Esophagus muscularis mucosa (tissue), 4 donors: Measurements from ENCODE around the gene CALCR. TPM values are rescaled to one million over a fixed set of nuclear protein-coding genes. Genes with fewer than 3 reads are reported as not detected.

Experiments
- DNase-seq: peaks from one replicate; pipeline ENCODE4 v3.0.0-alpha.2; 2017; ENCODE audit errors: extremely low spot score
- H3K27ac ChIP-seq, 4 donors: fragments of 200-600 bp; sonication (generic); replicated peaks in 1 of 4; 1 replicate in 3 of 4; 2 replicates in 1 of 4; pipeline ENCODE4 v1.5.1; 2016 to 2019; ENCODE audit warnings: mild to moderate bottlenecking in 1 of 4
- H3K27me3 ChIP-seq, 4 donors: fragments of 200-600 bp; sonication (generic); one replicate each; pipeline versions ENCODE4 v1.5.1 to v1.6.0; 2016 to 2019
- H3K36me3 ChIP-seq, 4 donors: fragments of 200-600 bp; sonication (generic); one replicate each; pipeline ENCODE4 v1.5.1; 2016 to 2019
- H3K4me1 ChIP-seq, 4 donors: fragments of 200-600 bp; sonication (generic); one replicate each; pipeline ENCODE4 v1.5.1; 2016 to 2019
- H3K4me3 ChIP-seq, 4 donors: fragments of 200-600 bp; sonication (generic); 1 replicate in 2 of 4; 2 replicates in 2 of 4; pipeline ENCODE4 v1.5.1; 2016 to 2019; ENCODE audit warnings: mild to moderate bottlenecking in 4 of 4, moderate library complexity in 1 of 4
- H3K9me3 ChIP-seq, 4 donors: fragments of 200-600 bp; sonication (generic); 1 replicate in 3 of 4; 2 replicates in 1 of 4; pipeline ENCODE4 v1.5.1; 2016 to 2019
- EP300 ChIP-seq: sonication (generic); formaldehyde crosslinking; IDR thresholded peaks from one replicate; pipeline ENCODE4 v1.6.1; 2017; ENCODE audit warnings: antibody characterized with exemption
- POLR2A ChIP-seq: fragments of 450-650 bp; IDR thresholded peaks from one replicate; pipeline ENCODE4 v1.6.1; 2017; ENCODE audit warnings: antibody characterized with exemption, moderate library complexity, mild to moderate bottlenecking, low read depth
- POLR2AphosphoS5 ChIP-seq, 2 donors: sonication (generic); formaldehyde crosslinking; IDR thresholded peaks; one replicate each; pipeline ENCODE4 v1.6.1; 2017; ENCODE audit warnings: antibody characterized with exemption in 2 of 2
- WGBS: methylation state at CpG from one replicate; pipeline ENCODE4 v1.1.5; 2018; 5-methylcytosine and 5-hydroxymethylcytosine counted together
- intact Hi-C: fragments of 100-400 bp; cut with DNase I; formaldehyde crosslinking; loops from one replicate; pipeline ENCODE4 v1.15.1; 2023
- total RNA-seq, 4 donors: library from RNA; depleted of rRNA; stranded (reverse); fragments of >200 nt; gene quantifications; one replicate each; pipeline versions ENCODE4 v1.1.0 to v1.2.1, GENCODE V29; 2016
- TF ChIP-seq, protein P1 (sequence below), 3 experiments: fragments of 200-600 bp in 2 of 3; fragments of 450-650 bp in 1 of 3; sonication (generic) in 2 of 3; IDR thresholded peaks; one replicate each; pipeline ENCODE4 v1.5.1; 2017 to 2019; ENCODE audit warnings: antibody characterized with exemption in 3 of 3, mild to moderate bottlenecking in 2 of 3, moderate library complexity in 1 of 3

Gene CALCR
- total RNA-seq, 4 donors from 2014 or later, result 0.17 TPM; not detected in 3

DNA sequence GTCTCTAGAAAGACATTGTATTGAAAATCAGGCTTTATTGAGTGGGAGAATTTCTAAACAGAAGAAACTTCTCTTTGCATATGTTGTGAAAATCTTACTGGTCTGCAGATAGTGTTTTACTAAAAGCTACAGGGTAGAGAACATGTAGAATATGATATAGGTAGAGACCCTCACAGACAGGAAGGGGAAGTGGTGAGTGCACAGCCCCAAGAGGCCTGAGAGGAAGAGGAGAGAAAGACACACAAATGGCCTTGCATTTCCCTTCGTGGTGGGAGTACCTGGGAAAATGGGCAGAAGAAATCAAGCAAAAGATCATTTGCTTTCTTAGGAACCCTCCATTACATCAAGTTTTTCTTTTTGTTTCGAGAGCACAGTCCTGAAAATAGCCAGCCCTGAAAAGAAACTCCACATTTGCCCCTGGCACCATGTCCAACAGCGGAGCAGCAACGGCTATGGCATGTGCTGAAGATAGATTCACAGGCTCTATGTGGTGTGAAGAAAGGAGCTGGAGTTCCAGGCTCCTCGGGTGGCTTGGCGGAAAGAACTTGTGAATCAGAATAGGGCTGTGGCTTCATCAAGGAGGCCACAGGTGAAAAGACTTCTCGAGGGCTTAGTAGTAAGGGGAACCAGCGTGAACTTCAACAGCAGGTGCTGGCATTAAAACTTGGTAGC is 143.5 kb downstream of the CALCR start:
- DNase-seq, result no peak
- Histone ChIP-seq H3K9me3 (no peaks in the 10 kb centered on the region), H3K27me3 (no peaks in the 10 kb centered on the region), H3K36me3 (no peaks in the 10 kb centered on the region), H3K27ac (no peak overlapping the region), H3K4me1 (no peaks in the 10 kb centered on the region), H3K4me3 (no peak overlapping the region)
- WGBS, result 85% methylated on average over 8 of the region's 8 CpGs
- intact Hi-C loops, result no loop called here
- no peak for TF ChIP-seq POLR2A
- TF ChIP-seq POLR2AphosphoS5 (IDR thresholded peaks at IDR 0.05), result no peak
- TF ChIP-seq, protein P1, sequence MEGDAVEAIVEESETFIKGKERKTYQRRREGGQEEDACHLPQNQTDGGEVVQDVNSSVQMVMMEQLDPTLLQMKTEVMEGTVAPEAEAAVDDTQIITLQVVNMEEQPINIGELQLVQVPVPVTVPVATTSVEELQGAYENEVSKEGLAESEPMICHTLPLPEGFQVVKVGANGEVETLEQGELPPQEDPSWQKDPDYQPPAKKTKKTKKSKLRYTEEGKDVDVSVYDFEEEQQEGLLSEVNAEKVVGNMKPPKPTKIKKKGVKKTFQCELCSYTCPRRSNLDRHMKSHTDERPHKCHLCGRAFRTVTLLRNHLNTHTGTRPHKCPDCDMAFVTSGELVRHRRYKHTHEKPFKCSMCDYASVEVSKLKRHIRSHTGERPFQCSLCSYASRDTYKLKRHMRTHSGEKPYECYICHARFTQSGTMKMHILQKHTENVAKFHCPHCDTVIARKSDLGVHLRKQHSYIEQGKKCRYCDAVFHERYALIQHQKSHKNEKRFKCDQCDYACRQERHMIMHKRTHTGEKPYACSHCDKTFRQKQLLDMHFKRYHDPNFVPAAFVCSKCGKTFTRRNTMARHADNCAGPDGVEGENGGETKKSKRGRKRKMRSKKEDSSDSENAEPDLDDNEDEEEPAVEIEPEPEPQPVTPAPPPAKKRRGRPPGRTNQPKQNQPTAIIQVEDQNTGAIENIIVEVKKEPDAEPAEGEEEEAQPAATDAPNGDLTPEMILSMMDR (IDR thresholded peaks at IDR 0.05), result no peak
- no peak for TF ChIP-seq EP300

DNA sequence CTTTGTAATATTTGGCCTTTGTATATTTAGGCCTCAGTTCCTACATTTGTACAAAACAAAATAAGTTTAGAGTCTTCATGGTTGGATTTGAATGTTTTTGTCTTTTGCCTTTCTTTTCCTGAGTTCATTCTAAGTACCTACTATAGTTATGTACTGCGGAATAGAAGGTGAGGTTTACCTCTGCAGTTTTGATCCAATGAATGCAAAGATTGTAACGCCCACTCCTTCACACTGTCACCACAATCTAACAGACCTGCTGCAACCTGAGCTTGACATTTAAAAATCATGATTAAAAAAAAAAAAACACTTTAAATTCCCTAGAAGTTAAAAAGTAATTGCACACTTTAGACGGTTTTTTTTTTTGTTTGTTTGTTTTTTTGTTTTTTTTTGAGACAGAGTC is 145.0 kb downstream of the CALCR start:
- TF ChIP-seq POLR2A, result no peak
- TF ChIP-seq EP300, result no peak
- TF ChIP-seq POLR2AphosphoS5 (IDR thresholded peaks at IDR 0.05), result no peak
- TF ChIP-seq, protein P1 (IDR thresholded peaks at IDR 0.05), result no peak
- H3K9me3 ChIP-seq, result no peaks in the 10 kb centered on the region
- H3K36me3 ChIP-seq, result no peaks in the 10 kb centered on the region
- DNase-seq, result no peak
- H3K4me1 ChIP-seq, result no peaks in the 10 kb centered on the region
- H3K27me3 ChIP-seq, result no peaks in the 10 kb centered on the region
- intact Hi-C loops, result no loop called here
- no peak overlapping the region for H3K27ac ChIP-seq
- 75% methylated on average over 3 of the region's 3 CpGs for WGBS
- H3K4me3 ChIP-seq, result no peak overlapping the region

GRCh38 chr7:93427107-93427506 is 147.4 kb downstream of the CALCR start:
- Histone ChIP-seq H3K27ac (no peak overlapping the region), H3K27me3 (no peaks in the 10 kb centered on the region), H3K4me3 (no peak overlapping the region), H3K9me3 (no peaks in the 10 kb centered on the region), H3K36me3 (no peaks in the 10 kb centered on the region), H3K4me1 (no peaks in the 10 kb centered on the region)
- WGBS, result 61% methylated on average over 2 of the region's 2 CpGs
- DNase-seq, result no peak
- intact Hi-C loops, result no loop called here
- TF ChIP-seq, protein P1 (IDR thresholded peaks at IDR 0.05), result no peak
- TF ChIP-seq POLR2A, result no peak
- TF ChIP-seq POLR2AphosphoS5 (IDR thresholded peaks at IDR 0.05), result no peak
- TF ChIP-seq EP300, result no peak

- no peak for DNase-seq
- H3K36me3 ChIP-seq, result no peaks in the 10 kb centered on the region
- no peaks in the 10 kb centered on the region for H3K9me3 ChIP-seq
- intact Hi-C loops, result no loop called here
- H3K4me1 ChIP-seq, result no peaks in the 10 kb centered on the region
- WGBS, result 92% methylated on average over 15 of the region's 15 CpGs
- no peak overlapping the region for H3K27ac ChIP-seq
- no peak overlapping the region for H3K4me3 ChIP-seq
- TF ChIP-seq, protein P1 (IDR thresholded peaks at IDR 0.05), result no peak
- TF ChIP-seq EP300, result no peak
- no peak for TF ChIP-seq POLR2AphosphoS5 (IDR thresholded peaks at IDR 0.05)
- TF ChIP-seq POLR2A, result no peak
- no peaks in the 10 kb centered on the region for H3K27me3 ChIP-seq
Observed at GRCh38 chr7:93426155-93426696, 148.3 kb downstream of the CALCR start.

DNA sequence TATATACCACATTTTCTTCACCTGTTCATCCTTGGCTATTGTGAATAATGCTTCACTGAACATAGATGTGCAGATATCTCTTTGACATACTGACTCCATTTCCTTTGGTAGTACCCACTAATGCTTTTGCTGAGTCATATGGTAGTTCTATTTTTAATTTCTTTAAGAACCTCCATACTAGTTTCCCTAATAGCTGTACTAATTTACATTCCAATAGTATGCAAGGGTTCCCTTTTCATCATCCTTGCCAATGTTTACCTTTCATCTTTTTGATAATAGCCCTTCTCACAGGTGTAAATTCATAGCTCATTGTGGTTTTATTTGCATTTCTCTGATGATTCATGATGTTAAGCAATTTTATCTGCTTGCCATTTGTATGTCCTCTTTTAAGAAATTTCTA is 159.9 kb downstream of the CALCR start:
- Histone ChIP-seq H3K27me3 (no peaks in the 10 kb centered on the region), H3K9me3 (no peaks in the 10 kb centered on the region), H3K27ac (no peak overlapping the region), H3K36me3 (no peaks in the 10 kb centered on the region), H3K4me3 (no peak overlapping the region), H3K4me1 (no peaks in the 10 kb centered on the region)
- DNase-seq, result no peak
- intact Hi-C loops, result no loop called here
- TF ChIP-seq POLR2A (no peak), POLR2AphosphoS5 (IDR thresholded peaks at IDR 0.05) (no peak), EP300 (no peak)
- TF ChIP-seq, protein P1 (IDR thresholded peaks at IDR 0.05), result no peak
